ENCODE data around the gene SLC7A7. TPM values are rescaled to one million over a fixed set of nuclear protein-coding genes. Genes with fewer than 3 reads are reported as not detected.
A peak's percentile ranks its signal among the peaks of the same experiment; 100 is the strongest.

Gene SLC7A7
- total and polyA plus RNA-seq, 9 of the 15 experiments (the other 6 are each of a cell fraction or from before 2014, with no cell fraction given), result 0.07 to 0.68 (median 0.41) TPM

DNA sequence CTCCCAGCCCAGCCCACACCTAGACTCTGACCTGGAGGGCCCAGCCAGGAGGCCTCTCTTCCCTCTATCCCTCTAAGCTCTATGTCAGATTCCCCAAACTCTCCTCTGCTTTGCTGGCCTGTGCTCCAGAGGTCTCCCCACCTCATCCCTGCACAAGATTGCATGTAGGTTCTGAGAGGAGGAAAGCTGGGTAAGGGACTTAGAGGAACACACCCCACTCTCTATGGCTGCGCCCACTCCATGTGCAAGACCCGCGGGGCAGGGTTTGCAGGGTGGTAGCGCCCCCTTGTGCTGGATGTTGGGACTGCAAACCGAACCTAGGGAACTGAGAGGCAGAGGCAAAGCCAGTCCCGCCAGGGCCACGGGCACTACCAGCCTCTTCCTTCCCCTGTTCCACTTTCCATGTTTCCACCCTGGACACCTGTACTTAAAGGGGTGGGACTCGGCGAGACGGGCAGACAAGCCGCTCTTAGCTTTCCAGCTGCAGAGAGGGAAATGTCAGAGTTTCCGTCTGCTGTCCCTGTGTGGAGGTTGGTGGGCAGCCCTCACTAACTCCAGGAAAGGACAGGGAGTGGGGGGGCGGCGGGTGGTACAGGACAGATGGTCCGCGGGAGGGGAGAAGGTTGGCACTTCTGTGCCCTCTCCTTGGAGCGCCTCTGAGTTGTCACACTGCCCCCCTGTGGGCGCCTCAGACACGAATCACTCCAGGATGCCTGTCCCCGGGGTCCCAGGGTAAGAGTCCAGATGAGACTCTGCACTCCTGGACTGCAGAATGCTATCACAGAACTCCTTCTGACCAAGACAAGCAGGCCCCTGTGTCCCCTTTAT, 37.9 kb upstream of the SLC7A7 start (continued):
- TF ChIP-seq CREB3 (tag; conservative IDR thresholded peaks at IDR 0.05; ENCODE audit: low read depth) (no peak), POU5F1 (IDR thresholded peaks at IDR 0.05; ENCODE audit: borderline replicate concordance, low read depth, low read length, partially characterized antibody) (no peak), L3MBTL2 (IDR thresholded peaks at IDR 0.05) (peak; percentile 70), ZNF12 (CRISPR knock-in tag; IDR thresholded peaks at IDR 0.05) (no peak), ARID1B (IDR thresholded peaks at IDR 0.05) (peak; percentile 39; the same call in 1 of the 2 replicates), THRAP3 (IDR thresholded peaks at IDR 0.05; ENCODE audit: borderline replicate concordance) (0 out of 2 replicates have a peak, but pooled peaks have one; percentile 27), HMGXB4 (CRISPR knock-in tag; IDR thresholded peaks at IDR 0.05) (peak; percentile 90), DMBX1 (CRISPR knock-in tag; IDR thresholded peaks at IDR 0.05; ENCODE audit: borderline replicate concordance) (no peak), MEF2A (IDR thresholded peaks at IDR 0.05; ENCODE audit: control insufficient read depth, low read depth, low read length) (no peak), CREM (IDR thresholded peaks at IDR 0.05; ENCODE audit: low read depth) (peak; percentile 36; the same call in 1 of the 2 replicates), NFYB (IDR thresholded peaks at IDR 0.05; ENCODE audit: extremely low read depth, insufficient read length) (no peak), ZNF253 (CRISPR knock-in tag; conservative IDR thresholded peaks at IDR 0.05) (no peak), PML (IDR thresholded peaks at IDR 0.05; ENCODE audit: low read length) (no peak), CHD1 (IDR thresholded peaks at IDR 0.05; ENCODE audit: low read length) (no peak), GTF2E2 (tag; IDR thresholded peaks at IDR 0.05) (no peak), MXI1 (IDR thresholded peaks at IDR 0.05; ENCODE audit: low read depth, low read length) (no peak), ZNF830 (CRISPR knock-in tag; IDR thresholded peaks at IDR 0.05) (no peak), YY1 (IDR thresholded peaks at IDR 0.05; ENCODE audit: borderline replicate concordance in 1 of 3, control insufficient read depth in 1 of 3, extremely low read depth in 1 of 3, insufficient read depth in 3 of 3, insufficient read length in 1 of 3, insufficient replicate concordance in 2 of 3, low read depth in 1 of 3, low read length in 2 of 3) (peak in 2 of 3 experiments; percentile 48 to 54), ZNF324 (CRISPR knock-in tag; IDR thresholded peaks at IDR 0.05) (no peak), RBM15 (IDR thresholded peaks at IDR 0.05; ENCODE audit: insufficient read depth, low read length) (no peak), TCF7 (IDR thresholded peaks at IDR 0.05; ENCODE audit: borderline replicate concordance) (no peak), DNMT1 (IDR thresholded peaks at IDR 0.05) (no peak), BRCA1 (IDR thresholded peaks at IDR 0.05) (no peak), BRCA1 (CRISPR knock-in tag; IDR thresholded peaks at IDR 0.05) (no peak)
- TF ChIP-seq, protein P1, sequence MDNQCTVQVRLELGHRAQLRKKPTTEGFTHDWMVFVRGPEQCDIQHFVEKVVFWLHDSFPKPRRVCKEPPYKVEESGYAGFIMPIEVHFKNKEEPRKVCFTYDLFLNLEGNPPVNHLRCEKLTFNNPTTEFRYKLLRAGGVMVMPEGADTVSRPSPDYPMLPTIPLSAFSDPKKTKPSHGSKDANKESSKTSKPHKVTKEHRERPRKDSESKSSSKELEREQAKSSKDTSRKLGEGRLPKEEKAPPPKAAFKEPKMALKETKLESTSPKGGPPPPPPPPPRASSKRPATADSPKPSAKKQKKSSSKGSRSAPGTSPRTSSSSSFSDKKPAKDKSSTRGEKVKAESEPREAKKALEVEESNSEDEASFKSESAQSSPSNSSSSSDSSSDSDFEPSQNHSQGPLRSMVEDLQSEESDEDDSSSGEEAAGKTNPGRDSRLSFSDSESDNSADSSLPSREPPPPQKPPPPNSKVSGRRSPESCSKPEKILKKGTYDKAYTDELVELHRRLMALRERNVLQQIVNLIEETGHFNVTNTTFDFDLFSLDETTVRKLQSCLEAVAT (IDR thresholded peaks at IDR 0.05), result 0 out of 4 replicates have a peak, but pooled peaks of 1 of the 2 experiments have one; percentile 50
